ENCODE measurements around the gene SNAPC3.

SNAPC3 gene

DNA sequence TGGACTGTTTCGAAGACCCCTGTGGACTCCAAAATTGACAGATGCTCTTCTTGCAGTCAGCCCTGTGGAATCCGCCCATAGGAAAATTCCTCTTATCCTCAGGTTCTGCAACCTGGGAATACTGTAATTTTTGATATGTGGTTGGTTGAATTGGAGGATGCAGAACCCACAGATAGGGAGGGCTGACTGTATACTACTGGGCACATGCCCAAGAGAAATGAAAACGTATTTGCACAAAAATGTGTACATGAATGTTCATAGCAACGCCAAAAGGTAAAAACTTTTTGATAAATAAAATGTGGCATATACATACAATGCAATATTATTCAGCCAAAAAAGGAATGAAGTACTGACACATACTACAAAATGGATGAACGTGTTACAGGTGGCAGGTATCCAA is 1.9 kb upstream of the SNAPC3 start:
- Histone ChIP-seq H3K4me1 (ENCODE audit: insufficient read depth, low read length, severe bottlenecking) (peaks cover 37% of the 10 kb centered on the region), H3F3A (ENCODE audit: insufficient read depth, low read length) (no peaks in the 10 kb centered on the region), H2AFZ (ENCODE audit: low read length) (no peak overlapping the region), H4K20me1 (ENCODE audit: insufficient read depth, low read length) (no peaks in the 10 kb centered on the region), H3K79me2 (ENCODE audit: insufficient read depth, low read length) (peaks cover 17% of the 10 kb centered on the region), H3K9me3 (ENCODE audit: low read length) (no peaks in the 10 kb centered on the region), H3K4me3 (ENCODE audit: low read depth, low read length, poor library complexity, severe bottlenecking) (no peak overlapping the region), H3K36me3 (ENCODE audit: insufficient read depth, low read length) (peaks cover 13% of the 10 kb centered on the region; the same call in 1 of the 2 replicates), H3K9ac (ENCODE audit: low read length) (no peak overlapping the region), H3K27me3 (ENCODE audit: insufficient read depth, low read length) (no peaks in the 10 kb centered on the region), H3K27ac (ENCODE audit: low read depth, low read length, poor library complexity, severe bottlenecking) (no peak overlapping the region), H3K9me2 (ENCODE audit: low read depth, low read length) (no peaks in the 10 kb centered on the region), H3K4me2 (ENCODE audit: low read length) (no peak overlapping the region)
- TF ChIP-seq, protein P1, sequence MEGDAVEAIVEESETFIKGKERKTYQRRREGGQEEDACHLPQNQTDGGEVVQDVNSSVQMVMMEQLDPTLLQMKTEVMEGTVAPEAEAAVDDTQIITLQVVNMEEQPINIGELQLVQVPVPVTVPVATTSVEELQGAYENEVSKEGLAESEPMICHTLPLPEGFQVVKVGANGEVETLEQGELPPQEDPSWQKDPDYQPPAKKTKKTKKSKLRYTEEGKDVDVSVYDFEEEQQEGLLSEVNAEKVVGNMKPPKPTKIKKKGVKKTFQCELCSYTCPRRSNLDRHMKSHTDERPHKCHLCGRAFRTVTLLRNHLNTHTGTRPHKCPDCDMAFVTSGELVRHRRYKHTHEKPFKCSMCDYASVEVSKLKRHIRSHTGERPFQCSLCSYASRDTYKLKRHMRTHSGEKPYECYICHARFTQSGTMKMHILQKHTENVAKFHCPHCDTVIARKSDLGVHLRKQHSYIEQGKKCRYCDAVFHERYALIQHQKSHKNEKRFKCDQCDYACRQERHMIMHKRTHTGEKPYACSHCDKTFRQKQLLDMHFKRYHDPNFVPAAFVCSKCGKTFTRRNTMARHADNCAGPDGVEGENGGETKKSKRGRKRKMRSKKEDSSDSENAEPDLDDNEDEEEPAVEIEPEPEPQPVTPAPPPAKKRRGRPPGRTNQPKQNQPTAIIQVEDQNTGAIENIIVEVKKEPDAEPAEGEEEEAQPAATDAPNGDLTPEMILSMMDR (IDR thresholded peaks at IDR 0.05; ENCODE audit: low read length), result no peak
- TF ChIP-seq EZH2 (IDR thresholded peaks at IDR 0.05; ENCODE audit: borderline replicate concordance, low read length), result no peak

DNA sequence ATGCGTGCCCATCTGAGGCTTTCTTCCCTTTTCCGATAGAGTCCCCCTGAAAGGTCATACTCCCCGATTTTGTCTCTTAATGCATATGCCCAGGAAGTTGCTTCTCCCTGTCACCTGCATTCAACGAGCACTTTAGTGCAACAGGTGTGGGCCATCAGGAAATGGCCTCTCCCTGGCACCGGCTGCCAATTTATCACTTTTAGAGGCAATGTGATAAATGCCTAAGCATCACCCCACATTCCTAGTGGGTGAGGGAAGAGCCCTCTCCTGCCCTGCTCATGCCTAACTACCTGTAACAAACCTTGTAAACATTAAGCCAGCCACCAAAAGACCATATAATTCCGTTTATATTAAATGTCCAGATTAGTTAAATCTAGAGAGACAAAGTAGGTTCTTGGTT is 1.1 kb upstream of the SNAPC3 start:
- H4K20me1 ChIP-seq (ENCODE audit: insufficient read depth, low read length), result no peaks in the 10 kb centered on the region
- no peak overlapping the region for H3K9ac ChIP-seq (ENCODE audit: low read length)
- no peak overlapping the region for H3K4me3 ChIP-seq (ENCODE audit: low read depth, low read length, poor library complexity, severe bottlenecking)
- H3K27ac ChIP-seq (ENCODE audit: low read depth, low read length, poor library complexity, severe bottlenecking), result no peak overlapping the region
- H3K4me1 ChIP-seq (ENCODE audit: insufficient read depth, low read length, severe bottlenecking), result peaks cover 44% of the 10 kb centered on the region
- peak overlapping the region; percentile 72; the same call in 1 of the 2 replicates for H3K4me2 ChIP-seq (ENCODE audit: low read length)
- no peaks in the 10 kb centered on the region for H3K27me3 ChIP-seq (ENCODE audit: insufficient read depth, low read length)
- no peak for TF ChIP-seq EZH2 (IDR thresholded peaks at IDR 0.05; ENCODE audit: borderline replicate concordance, low read length)
- TF ChIP-seq, protein P1 (IDR thresholded peaks at IDR 0.05; ENCODE audit: low read length), result no peak
- H3K36me3 ChIP-seq (ENCODE audit: insufficient read depth, low read length), result peaks cover 20% of the 10 kb centered on the region; the same call in 1 of the 2 replicates
- H3F3A ChIP-seq (ENCODE audit: insufficient read depth, low read length), result no peaks in the 10 kb centered on the region
- H3K79me2 ChIP-seq (ENCODE audit: insufficient read depth, low read length), result peaks cover 17% of the 10 kb centered on the region
- H3K9me3 ChIP-seq (ENCODE audit: low read length), result no peaks in the 10 kb centered on the region
- H2AFZ ChIP-seq (ENCODE audit: low read length), result no peak overlapping the region
- H3K9me2 ChIP-seq (ENCODE audit: low read depth, low read length), result no peaks in the 10 kb centered on the region

GRCh38 chr9:15421990-15422371 is 695 bp upstream of the SNAPC3 start:
- H3K36me3 ChIP-seq (ENCODE audit: insufficient read depth, low read length), result peaks cover 24% of the 10 kb centered on the region; the same call in 1 of the 2 replicates
- no peaks in the 10 kb centered on the region for H3K27me3 ChIP-seq (ENCODE audit: insufficient read depth, low read length)
- peak overlapping the region; percentile 27 for H3K27ac ChIP-seq (ENCODE audit: low read depth, low read length, poor library complexity, severe bottlenecking)
- H3K9me2 ChIP-seq (ENCODE audit: low read depth, low read length), result no peaks in the 10 kb centered on the region
- H3K9me3 ChIP-seq (ENCODE audit: low read length), result no peaks in the 10 kb centered on the region
- peak overlapping the region; percentile 62 for H3K9ac ChIP-seq (ENCODE audit: low read length)
- TF ChIP-seq EZH2 (IDR thresholded peaks at IDR 0.05; ENCODE audit: borderline replicate concordance, low read length), result no peak
- TF ChIP-seq, protein P1 (IDR thresholded peaks at IDR 0.05; ENCODE audit: low read length), result no peak
- peak overlapping the region; percentile 72 for H3K4me2 ChIP-seq (ENCODE audit: low read length)
- H3K4me3 ChIP-seq (ENCODE audit: low read depth, low read length, poor library complexity, severe bottlenecking), result peak overlapping the region; percentile 98
- peaks cover 45% of the 10 kb centered on the region for H3K4me1 ChIP-seq (ENCODE audit: insufficient read depth, low read length, severe bottlenecking)
- H2AFZ ChIP-seq (ENCODE audit: low read length), result 0 out of 2 replicates have a peak overlapping the region, but pooled peaks have one; percentile 20
- H3F3A ChIP-seq (ENCODE audit: insufficient read depth, low read length), result no peaks in the 10 kb centered on the region
- no peaks in the 10 kb centered on the region for H4K20me1 ChIP-seq (ENCODE audit: insufficient read depth, low read length)
- peaks cover 17% of the 10 kb centered on the region for H3K79me2 ChIP-seq (ENCODE audit: insufficient read depth, low read length)

Measured in OCI-LY1 (cell line).